Raji (cell line): ENCODE measurements around the gene CTNNA2.

ENCODE experiments used
- POLR2A ChIP-seq: IDR thresholded peaks from 2 replicates; pipeline ENCODE4 v1.6.1; 2011; ENCODE audit warnings: low read depth, low read length, control low read depth; ENCODE audit not compliant: insufficient read depth

Gene CTNNA2

DNA sequence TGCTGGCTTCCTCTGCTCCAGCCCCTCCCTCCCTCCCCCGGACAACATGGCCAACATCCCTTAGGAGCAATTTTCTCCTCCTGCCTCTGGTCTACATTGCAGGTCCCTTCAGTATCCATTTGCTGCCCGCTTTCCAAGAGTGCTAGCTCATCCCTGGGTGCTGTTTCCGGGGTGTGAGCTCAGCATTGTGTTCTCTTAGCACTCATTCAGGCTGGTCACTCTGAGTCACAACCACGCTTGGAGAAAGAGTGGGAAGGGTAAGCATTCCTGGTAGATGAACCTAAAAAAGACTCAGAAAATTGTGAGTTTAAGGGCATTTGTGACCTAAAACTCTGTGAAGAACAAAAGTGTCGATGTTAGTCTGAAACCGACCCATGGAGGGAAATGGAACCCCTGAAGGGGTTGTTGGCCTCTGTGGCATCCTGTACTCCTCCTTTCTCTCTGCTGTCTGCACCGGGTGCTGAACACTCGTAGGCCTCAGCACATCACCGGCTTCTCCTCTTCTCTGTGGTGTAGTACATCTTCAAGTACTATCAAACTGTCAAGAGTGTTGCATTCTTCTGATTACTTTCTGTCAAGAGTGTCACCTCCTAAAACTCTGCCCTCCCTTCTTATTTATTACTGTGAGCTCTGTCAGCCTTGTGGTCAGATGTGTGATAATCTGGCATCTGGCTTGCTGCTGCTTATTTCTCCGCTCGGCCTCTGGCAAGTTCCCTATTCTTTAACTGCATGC is 73.0 kb downstream of the CTNNA2 start:
- TF ChIP-seq POLR2A, result no peak

DNA sequence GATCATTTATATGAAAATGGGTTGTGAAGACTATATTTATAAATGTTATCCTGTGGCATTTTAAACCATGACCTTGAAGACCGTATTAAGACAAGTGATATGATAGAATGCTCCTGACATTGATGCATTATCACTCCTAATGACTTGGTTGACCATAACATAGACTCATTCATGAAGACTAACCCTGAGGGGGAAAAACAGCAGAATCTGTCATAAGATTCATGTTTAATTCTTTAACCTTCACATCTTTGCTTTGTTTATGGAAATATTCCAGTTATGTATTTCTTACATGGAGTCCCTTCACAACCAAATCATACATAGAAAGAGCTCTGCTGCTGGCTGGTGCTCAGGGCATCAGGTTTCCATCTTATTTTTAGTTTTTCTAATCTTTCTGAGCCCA is 78.4 kb downstream of the CTNNA2 start:
- no peak for TF ChIP-seq POLR2A

DNA sequence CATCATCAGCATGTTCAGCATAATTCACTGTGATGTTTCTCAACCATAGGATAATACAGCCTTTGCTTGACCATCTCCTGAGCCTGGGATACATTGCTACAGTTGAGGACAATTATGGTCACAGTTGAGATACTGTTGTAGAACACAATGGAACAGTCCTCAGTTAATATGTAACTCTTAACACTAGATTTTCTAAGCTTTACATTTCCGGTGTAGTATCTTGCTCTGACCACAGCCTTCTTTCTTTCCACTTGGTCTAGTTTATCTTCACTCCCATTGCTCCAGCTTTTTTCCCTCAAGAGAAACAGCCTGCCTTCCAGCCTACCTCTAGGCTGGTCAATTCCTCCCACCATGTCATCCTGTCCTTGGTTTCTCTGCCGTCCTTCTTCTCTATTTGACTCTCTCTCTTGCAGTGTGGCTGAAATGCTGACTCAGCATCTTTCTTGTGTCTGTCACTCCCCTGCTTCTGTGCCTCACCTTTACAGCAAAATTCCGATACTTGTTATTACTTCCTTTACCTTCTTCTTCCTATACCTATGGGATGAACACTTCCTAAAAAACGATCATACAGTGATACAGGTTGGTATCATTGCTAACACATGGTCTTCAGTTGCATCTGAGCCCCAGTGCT is 80.5 kb downstream of the CTNNA2 start:
- no peak for TF ChIP-seq POLR2A

DNA sequence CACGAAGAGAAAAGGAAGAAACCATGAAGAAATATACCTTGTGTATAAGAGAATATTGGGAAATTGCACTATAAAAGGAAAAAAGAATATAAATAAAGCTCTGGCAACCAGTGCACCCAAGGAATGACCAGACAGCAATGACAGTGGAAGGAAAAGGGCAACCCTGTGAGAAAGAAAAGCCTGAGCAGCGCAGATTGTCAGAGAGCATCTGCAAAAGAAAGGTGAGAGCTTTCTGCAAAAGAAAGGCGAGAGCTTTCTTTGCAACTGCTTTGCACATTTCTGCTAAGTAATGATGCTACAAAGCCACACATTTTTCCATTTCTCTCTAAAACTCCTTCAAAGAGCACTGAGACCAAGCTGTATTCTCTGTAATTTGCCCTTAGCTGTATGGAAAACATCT is 83.6 kb downstream of the CTNNA2 start:
- TF ChIP-seq POLR2A, result no peak

DNA sequence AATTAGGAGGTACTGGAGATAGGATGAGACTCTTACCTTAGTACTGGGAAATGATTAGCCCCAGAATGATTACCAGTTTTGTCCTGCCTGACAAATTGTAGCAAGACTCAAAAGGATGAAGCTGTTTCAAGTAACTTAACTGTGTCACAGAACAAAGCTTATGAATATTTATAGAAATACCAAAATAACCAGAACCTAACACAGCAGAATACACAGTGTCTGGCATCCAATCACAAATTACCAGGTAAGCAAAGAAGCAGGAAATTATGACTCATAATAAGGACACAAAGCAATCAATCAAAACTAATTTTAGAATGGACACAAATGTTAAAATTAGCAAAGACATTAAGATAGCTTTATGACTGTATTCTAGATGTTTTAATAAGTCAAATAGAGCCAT is 91.9 kb downstream of the CTNNA2 start:
- TF ChIP-seq POLR2A, result no peak

DNA sequence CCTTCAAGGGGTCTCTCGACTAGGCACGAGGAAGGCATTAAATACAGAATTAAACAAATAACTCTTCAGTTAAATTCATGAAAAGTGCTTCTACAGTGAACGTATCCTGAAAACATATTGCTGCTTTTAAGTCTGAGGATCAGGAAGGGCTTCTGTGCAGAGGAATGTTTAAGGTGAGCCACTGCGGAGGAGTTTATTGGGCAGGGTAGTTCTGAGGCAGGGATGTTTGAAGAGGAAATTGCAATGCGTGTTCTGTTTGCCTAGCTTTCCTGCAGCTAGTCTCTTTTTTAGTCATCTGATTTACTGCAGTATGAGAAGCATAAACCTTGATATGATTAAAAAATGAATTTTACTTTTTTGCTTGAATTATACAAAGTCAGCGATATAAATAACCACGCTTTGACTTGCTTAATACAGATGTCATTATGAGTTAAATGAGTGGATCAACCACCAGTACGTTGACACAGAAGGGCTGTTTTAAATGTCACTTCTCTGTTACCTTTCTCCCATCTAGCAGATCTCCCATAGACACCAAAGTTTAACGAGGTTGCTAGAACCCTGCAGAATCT is 98.7 kb downstream of the CTNNA2 start:
- no peak for TF ChIP-seq POLR2A

DNA sequence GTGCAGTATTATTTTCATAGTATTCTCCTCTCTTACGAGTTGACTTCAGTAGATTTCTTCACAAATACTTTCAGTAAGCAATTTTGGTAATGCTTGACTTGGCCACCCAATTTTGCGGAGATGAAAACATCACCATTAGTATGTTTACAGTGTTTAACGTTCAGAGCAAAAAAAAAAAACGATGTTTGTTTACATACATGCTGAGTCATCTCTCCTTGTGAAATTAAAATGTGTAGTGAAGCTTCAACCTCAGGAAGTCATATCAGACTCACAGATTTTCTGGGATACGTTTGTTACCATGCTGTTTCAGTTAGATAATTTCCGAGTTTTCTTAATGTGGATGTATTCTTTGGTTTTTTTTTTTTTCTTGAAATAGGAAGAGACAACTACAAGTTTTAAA is 100.1 kb downstream of the CTNNA2 start:
- TF ChIP-seq POLR2A, result no peak

DNA sequence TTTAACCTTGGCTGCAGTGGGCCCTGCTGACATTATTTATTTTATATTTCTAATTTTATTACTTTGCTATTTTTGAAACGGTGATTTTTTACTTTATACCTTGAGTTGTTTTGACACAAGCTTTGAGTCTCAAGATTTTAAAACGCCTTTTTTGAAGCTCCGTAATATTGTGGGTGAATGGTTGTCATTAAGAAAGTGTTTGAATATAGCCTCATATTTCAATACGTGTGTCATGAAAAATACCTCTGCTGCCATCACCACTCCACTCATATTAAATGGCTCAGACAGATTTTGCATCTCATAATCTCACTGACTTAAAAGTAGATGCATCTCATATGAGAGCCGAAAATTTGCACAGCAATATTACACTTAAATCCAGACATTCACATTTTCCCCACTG is 106.6 kb downstream of the CTNNA2 start:
- no peak for TF ChIP-seq POLR2A

DNA sequence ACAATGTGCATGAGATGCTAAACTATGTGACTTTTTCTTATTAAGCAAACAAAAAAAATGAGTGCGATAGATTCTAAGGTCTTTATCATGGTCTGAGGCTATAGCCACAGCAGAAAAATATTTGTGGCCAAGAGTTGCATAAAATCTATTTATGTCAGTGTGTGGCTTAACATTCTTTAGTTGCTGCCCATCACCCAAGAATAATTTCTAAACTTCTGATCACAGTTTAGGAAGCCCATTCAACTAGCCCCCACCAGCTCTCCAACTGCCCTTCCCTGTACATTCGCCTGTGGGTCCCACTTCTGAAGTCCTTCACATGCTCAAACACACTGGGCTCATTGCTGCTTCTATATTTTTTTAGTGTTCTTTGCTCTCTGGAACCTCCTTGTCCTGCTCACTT is 107.1 kb downstream of the CTNNA2 start:
- TF ChIP-seq POLR2A, result no peak

DNA sequence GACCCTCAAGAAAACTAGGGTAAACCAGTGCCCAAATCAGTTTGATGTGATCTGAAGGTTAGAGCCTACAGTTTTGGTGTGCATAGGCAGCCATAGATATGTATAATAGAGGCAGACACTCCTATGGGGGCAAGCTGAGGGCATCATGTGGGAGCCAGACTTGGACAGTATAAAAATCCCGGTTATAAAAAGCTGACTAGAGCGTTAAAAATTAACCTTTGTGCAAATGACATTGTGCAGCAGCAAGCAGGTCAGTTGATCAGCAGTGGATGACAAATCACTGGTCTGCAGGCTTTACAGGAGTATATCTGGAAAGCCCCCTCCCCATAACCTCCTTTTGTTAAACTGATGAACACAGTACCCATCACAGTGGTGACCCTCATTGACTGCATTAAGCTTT is 107.8 kb downstream of the CTNNA2 start:
- no peak for TF ChIP-seq POLR2A

DNA sequence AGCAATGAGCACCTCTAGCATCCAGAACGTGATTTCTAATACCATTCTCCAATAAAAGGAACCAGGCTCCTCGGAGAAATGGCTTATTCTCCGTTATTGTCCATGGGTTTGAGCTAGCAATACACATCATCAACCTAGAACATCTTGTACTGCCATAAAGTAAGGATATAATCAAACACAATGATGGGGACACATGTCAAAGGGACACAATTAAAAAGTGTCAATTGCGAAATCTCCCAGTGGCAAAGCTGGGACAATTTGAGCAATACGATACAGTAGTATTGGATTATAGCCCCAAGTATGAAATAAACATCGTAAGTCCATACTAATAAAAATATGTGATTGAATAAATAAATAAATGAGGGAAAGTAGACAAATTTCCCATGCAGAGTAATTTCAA is 108.4 kb downstream of the CTNNA2 start:
- no peak for TF ChIP-seq POLR2A

DNA sequence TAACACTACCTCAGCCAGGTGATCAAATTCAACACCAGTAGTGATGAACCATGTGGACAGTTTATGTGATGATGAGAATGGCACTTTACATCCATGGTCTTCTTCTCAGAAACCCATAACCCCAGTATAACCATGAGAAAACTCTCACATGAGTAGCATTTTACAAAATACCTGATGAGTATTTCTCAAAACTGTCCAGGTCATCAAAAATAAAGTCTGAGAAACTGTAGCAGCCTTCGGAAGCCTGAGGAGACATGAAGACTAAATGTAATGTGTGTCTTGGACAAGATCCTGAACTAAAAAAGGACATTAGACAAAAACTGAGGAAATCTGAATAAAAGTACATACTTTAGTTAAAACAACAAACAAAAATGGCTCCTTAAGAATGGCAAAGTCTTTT is 108.9 kb downstream of the CTNNA2 start:
- no peak for TF ChIP-seq POLR2A

DNA sequence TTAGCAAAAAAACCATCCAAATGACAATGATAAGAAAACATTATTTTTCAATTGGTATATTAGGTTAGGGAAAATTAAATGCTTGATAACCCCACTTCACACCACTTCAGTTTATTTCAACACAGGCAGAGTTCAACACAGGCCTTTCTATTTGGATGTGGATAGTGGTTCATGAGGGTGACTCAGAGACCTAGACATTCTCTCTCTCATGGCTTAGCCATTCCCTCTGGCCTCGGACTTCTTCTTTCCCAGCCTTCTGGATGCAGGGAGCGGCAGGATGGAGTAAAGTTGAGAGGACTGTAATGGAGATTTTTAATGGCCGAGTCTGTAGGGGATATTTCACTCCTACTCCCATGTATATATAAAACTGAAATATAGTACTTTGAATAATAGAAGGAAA is 109.7 kb downstream of the CTNNA2 start:
- no peak for TF ChIP-seq POLR2A

DNA sequence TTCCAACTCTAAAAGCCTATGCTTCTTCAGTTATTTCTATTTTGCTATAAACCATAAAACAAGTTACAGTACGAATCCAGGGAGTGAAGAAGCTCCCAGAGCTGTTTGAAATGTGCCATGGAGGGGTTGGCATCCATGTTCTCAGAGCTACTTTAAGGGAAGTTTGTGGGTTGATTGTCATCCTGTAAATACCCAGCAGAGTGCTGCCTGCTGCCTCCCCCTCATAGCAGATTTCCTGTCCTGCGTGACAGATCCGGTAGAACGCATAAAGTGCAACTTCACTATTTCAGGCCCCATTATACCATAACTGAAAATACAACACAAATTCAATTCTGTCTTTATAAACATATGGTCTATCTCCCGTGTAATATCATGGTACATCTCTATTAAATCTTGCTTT is 114.4 kb downstream of the CTNNA2 start:
- no peak for TF ChIP-seq POLR2A

DNA sequence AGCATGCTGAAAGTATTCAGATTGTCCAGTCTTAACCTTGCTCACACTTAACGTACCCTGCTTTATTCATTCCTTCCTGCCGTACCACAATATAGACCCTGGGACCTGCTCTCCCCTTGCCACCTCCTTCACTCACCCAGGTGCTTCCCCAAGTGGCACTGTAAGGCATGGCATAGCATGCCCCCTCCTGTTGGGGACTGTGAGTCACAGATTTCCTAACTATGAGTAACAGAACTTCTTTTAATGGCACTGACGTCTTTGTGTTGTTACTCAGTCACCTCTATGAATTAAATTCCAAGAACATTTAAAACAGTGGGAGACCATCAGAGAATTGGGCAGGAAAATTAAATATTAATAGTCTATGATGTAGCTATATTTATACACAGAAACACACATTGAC is 117.2 kb downstream of the CTNNA2 start:
- TF ChIP-seq POLR2A, result no peak

DNA sequence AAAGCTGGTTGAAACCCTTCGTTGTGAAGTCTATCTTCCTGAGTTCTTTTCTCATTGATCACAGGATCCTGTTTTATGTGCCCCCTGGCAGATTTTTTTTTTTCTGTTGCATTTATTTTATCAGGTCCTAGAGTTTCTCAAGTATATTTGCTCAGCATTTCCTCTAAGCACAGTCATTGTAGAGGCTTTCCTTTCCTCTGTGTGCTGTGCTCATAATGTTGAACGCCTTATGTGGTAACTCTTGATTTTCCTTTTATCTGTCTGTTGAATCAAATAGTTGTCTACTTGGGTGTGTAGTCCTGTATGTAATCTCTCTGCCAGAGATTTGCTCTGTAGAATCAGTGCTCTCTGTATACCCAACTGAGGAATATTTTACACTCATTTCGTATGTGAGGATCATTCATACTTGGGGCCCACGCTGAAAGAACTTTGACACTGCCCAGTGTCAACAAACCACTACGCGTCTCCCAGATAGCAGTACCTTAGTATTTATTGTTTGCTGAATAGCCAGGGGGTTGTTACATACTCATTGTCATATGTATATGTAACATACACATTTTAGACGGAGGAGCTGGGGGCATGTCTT is 118.2 kb downstream of the CTNNA2 start:
- no peak for TF ChIP-seq POLR2A
